H1 (cell line): ENCODE results near the gene RPIA. TPM values are rescaled to one million over a fixed set of nuclear protein-coding genes. Genes with fewer than 3 reads are reported as not detected.

ENCODE experiments used
- CREB1 ChIP-seq: IDR thresholded peaks from 2 replicates; pipeline ENCODE4 v1.6.1; 2012; ENCODE audit warnings: inconsistent platforms
- CTCF ChIP-seq, 3 experiments: IDR thresholded peaks; 1 replicate in 2 of 3; 2 replicates in 1 of 3; pipeline versions ENCODE4 v1.5.1 to v1.6.1; 2011; ENCODE audit warnings: low read length in 3 of 3, mild to moderate bottlenecking in 3 of 3, inconsistent platforms in 2 of 3, low read depth in 1 of 3, moderate library complexity in 1 of 3; ENCODE audit not compliant: insufficient read depth in 1 of 3; ENCODE audit errors: control extremely low read depth in 1 of 3
- JUN ChIP-seq: IDR thresholded peaks from 2 replicates; pipeline ENCODE4 v1.6.1; 2011; ENCODE audit warnings: low read depth, mild to moderate bottlenecking, improper control_type of control experiment, low read length
- KDM5A ChIP-seq: fragments of 200-600 bp; IDR thresholded peaks from 2 replicates; pipeline ENCODE4 v1.7.1; 2012; ENCODE audit warnings: mild to moderate bottlenecking, low read length, inconsistent platforms, mixed read lengths
- YY1 ChIP-seq: IDR thresholded peaks from 2 replicates; pipeline ENCODE4 v1.6.1; 2011; ENCODE audit warnings: low read depth, mild to moderate bottlenecking, low read length
- polyA plus RNA-seq, 7 experiments: library from polyadenylated mRNA; depleted of rRNA in 3 of 7; stranded (reverse) in 5 of 7; unstranded in 2 of 7; fragments of >200 nt in 5 of 7; fragments of 200-250 nt in 2 of 7; gene quantifications; 1 replicate in 5 of 7; 2 replicates in 1 of 7; 4 replicates in 1 of 7; pipeline versions ENCODE4 v1.2.1 to v1.2.3, GENCODE V29; 2011 to 2013; ENCODE audit warnings: missing spikeins in 2 of 7, mixed read lengths in 2 of 7
- total RNA-seq: library from RNA; stranded (reverse); fragmentation: NEBNext Ultra II Directional; extraction: Animal tissue kit (Norgen Biotek cat#: 25700); gene quantifications from 2 replicates; pipeline ENCODE4 v1.2.1, GENCODE V29; 2021

Gene RPIA
- total and polyA plus RNA-seq, 2 of the 8 experiments (the other 6 are each of a cell fraction or from before 2014, with no cell fraction given) = 13.1 to 24.0 TPM

GRCh38 chr2:88720399-88720798 lies 28.9 kb downstream of the RPIA start (continued):
- TF ChIP-seq CTCF (IDR thresholded peaks at IDR 0.05; ENCODE audit: control extremely low read depth in 1 of 3, insufficient read depth in 1 of 3, low read depth in 1 of 3, low read length in 3 of 3) (no peak), CREB1 (no peak), JUN (no peak), YY1 (no peak), KDM5A (no peak)
- TF ChIP-seq, all 59 proteins: peak for 0
